HCT116 (cell line): Measurements from ENCODE around the gene LOXHD1.

Experiments
- CTCF ChIP-seq, 3 experiments: fragments of 200-600 bp in 1 of 3; sonication (generic) in 1 of 3; IDR thresholded peaks in 2 of 3; conservative IDR thresholded peaks in 1 of 3; 2 replicates each; pipeline ENCODE4 v1.5.1; 2012 to 2017; ENCODE audit warnings: low read depth in 2 of 3, low read length in 2 of 3, antibody characterized with exemption in 1 of 3, borderline replicate concordance in 1 of 3, control low read depth in 1 of 3, mild to moderate bottlenecking in 1 of 3, mixed read lengths in 1 of 3, mixed run types in 1 of 3, moderate library complexity in 1 of 3; ENCODE audit not compliant: insufficient read depth in 1 of 3
- POLR2A ChIP-seq: IDR thresholded peaks from 2 replicates; pipeline ENCODE4 v1.7.0; 2011; ENCODE audit warnings: borderline replicate concordance; ENCODE audit not compliant: insufficient read depth, insufficient read length; ENCODE audit errors: extremely low read depth
- SP1 ChIP-seq: IDR thresholded peaks from 2 replicates; pipeline ENCODE4 v1.6.1; 2012; ENCODE audit warnings: low read depth

GRCh38 chr18:46590103-46590502 lies 66.9 kb downstream of the LOXHD1 start:
- TF ChIP-seq CTCF (IDR thresholded peaks at IDR 0.05 in 2 of 3, conservative IDR thresholded peaks at IDR 0.05 in 1 of 3; ENCODE audit: borderline replicate concordance in 1 of 3, insufficient read depth in 1 of 3, low read depth in 2 of 3, low read length in 2 of 3) (no peak), POLR2A (no peak), SP1 (no peak)
